Measurements from ENCODE around the gene CDHR3. TPM values are rescaled to one million over a fixed set of nuclear protein-coding genes. Genes with fewer than 3 reads are reported as not detected.

CDHR3 gene
- polyA plus RNA-seq, 2 of the 4 experiments (the other 2 are of a cell fraction), result 4.0 to 4.5 TPM

- H3K27ac ChIP-seq, result no peak overlapping the region
- 20% methylated on average over 4 of the region's 4 CpGs for WGBS (ENCODE audit: missing lambda C conversion rate)
- no peak for TF ChIP-seq HES2 (IDR thresholded peaks at IDR 0.05)
- TF ChIP-seq ATOH8 (CRISPR knock-in tag; IDR thresholded peaks at IDR 0.05; ENCODE audit: low read depth), result no peak
- no peak for TF ChIP-seq BHLHE40 (IDR thresholded peaks at IDR 0.05; ENCODE audit: low read depth, low read length)
- no peak for TF ChIP-seq HDAC2 (IDR thresholded peaks at IDR 0.05)
- TF ChIP-seq PHF8 (IDR thresholded peaks at IDR 0.05; ENCODE audit: borderline replicate concordance, low read depth), result no peak
- no peak for TF ChIP-seq POLR2AphosphoS2 (conservative IDR thresholded peaks at IDR 0.05; ENCODE audit: low read length)
- no peak for TF ChIP-seq MAZ (IDR thresholded peaks at IDR 0.05; ENCODE audit: borderline replicate concordance, low read depth, low read length)
- no peak for TF ChIP-seq FOSL2 (IDR thresholded peaks at IDR 0.05)
- no peak for TF ChIP-seq FOSL2 (CRISPR knock-in tag; IDR thresholded peaks at IDR 0.05)
- TF ChIP-seq GATA3 (IDR thresholded peaks at IDR 0.05; ENCODE audit: borderline replicate concordance), result no peak
- no peak for TF ChIP-seq ESRRA (IDR thresholded peaks at IDR 0.05; ENCODE audit: borderline replicate concordance, low read length)
- TF ChIP-seq EP300 (IDR thresholded peaks at IDR 0.05), result no peak
- TF ChIP-seq CBX2 (IDR thresholded peaks at IDR 0.05; ENCODE audit: borderline replicate concordance, low read depth), result no peak
- TF ChIP-seq CBX8 (IDR thresholded peaks at IDR 0.05), result no peak
- no peaks in the 10 kb centered on the region for H3K9me3 ChIP-seq
- ChIA-PET POLR2A (no interaction called here), CTCF (interaction anchor here (0.7 to 2.2 kb wide), 5 partner anchors 12 to 320 kb away, joined by 3 to 11 read pairs (median 3); no protein-coding TSS in a partner anchor)
- ATAC-seq, result no peak
- H3K4me2 ChIP-seq, result no peak overlapping the region
- no peak for DNase-seq (ENCODE audit: low read depth in 1 of 2, low spot score in 1 of 2)
- H3K4me1 ChIP-seq, result no peaks in the 10 kb centered on the region
- H3K4me3 ChIP-seq, result no peak overlapping the region
- no peak for FAIRE-seq
These were observed 9.2 kb downstream of the CDHR3 start for GRCh38 chr7:105972276-105972675.

DNA sequence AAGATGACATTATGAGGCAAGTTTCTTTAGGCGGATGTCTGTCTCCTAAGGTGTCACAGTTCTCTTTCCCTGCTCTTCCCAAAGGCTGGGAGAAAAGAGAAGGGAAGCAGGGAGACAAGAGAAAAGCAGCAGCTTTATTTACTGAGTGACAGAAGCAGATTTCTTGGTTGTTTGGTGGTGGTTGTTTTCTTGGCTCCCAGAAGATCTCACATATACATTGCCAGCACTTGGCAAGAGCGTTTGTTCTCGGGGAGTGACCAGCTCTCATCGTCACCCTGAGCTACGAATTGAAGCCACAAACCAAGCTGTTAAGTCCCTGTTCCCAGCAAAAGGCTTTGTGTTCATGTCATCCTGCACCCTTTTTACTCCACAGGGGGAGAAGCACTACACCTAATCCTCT lies 11.4 kb downstream of the CDHR3 start:
- TF ChIP-seq RARB (CRISPR knock-in tag; IDR thresholded peaks at IDR 0.05), result no peak
- TF ChIP-seq, protein P1, sequence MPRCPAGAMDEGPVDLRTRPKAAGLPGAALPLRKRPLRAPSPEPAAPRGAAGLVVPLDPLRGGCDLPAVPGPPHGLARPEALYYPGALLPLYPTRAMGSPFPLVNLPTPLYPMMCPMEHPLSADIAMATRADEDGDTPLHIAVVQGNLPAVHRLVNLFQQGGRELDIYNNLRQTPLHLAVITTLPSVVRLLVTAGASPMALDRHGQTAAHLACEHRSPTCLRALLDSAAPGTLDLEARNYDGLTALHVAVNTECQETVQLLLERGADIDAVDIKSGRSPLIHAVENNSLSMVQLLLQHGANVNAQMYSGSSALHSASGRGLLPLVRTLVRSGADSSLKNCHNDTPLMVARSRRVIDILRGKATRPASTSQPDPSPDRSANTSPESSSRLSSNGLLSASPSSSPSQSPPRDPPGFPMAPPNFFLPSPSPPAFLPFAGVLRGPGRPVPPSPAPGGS (IDR thresholded peaks at IDR 0.05), result no peak
- no peak for TF ChIP-seq POLR2A (IDR thresholded peaks at IDR 0.05; ENCODE audit: low read length)
- no peak for TF ChIP-seq RNF2 (IDR thresholded peaks at IDR 0.05; ENCODE audit: borderline replicate concordance, low read depth)
- TF ChIP-seq HES2 (IDR thresholded peaks at IDR 0.05), result no peak
- no peak for TF ChIP-seq ATOH8 (CRISPR knock-in tag; IDR thresholded peaks at IDR 0.05; ENCODE audit: low read depth)
- TF ChIP-seq MAZ (IDR thresholded peaks at IDR 0.05; ENCODE audit: borderline replicate concordance, low read depth, low read length), result no peak
- no peak for TF ChIP-seq HOXB13 (CRISPR knock-in tag; IDR thresholded peaks at IDR 0.05; ENCODE audit: low read depth)
- no peak for TF ChIP-seq BHLHE40 (IDR thresholded peaks at IDR 0.05; ENCODE audit: low read depth, low read length)
- TF ChIP-seq NFE2L2 (conservative IDR thresholded peaks at IDR 0.05; ENCODE audit: low read length), result no peak
- no peak for TF ChIP-seq PHF8 (IDR thresholded peaks at IDR 0.05; ENCODE audit: borderline replicate concordance, low read depth)
- no peak for TF ChIP-seq POLR2AphosphoS2 (conservative IDR thresholded peaks at IDR 0.05; ENCODE audit: low read length)
- TF ChIP-seq RAD21 (conservative IDR thresholded peaks at IDR 0.05 in 1 of 2, IDR thresholded peaks at IDR 0.05 in 1 of 2), result no peak
- no peak for TF ChIP-seq HOXB5 (CRISPR knock-in tag; IDR thresholded peaks at IDR 0.05)
- TF ChIP-seq MAFK (IDR thresholded peaks at IDR 0.05; ENCODE audit: partially characterized antibody), result no peak
- TF ChIP-seq, protein P2, sequence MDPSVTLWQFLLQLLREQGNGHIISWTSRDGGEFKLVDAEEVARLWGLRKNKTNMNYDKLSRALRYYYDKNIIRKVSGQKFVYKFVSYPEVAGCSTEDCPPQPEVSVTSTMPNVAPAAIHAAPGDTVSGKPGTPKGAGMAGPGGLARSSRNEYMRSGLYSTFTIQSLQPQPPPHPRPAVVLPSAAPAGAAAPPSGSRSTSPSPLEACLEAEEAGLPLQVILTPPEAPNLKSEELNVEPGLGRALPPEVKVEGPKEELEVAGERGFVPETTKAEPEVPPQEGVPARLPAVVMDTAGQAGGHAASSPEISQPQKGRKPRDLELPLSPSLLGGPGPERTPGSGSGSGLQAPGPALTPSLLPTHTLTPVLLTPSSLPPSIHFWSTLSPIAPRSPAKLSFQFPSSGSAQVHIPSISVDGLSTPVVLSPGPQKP (IDR thresholded peaks at IDR 0.05; ENCODE audit: low read depth, low read length), result no peak
- no peak for TF ChIP-seq CHD2 (IDR thresholded peaks at IDR 0.05; ENCODE audit: low read length, partially characterized antibody)
- H3K4me1 ChIP-seq, result no peaks in the 10 kb centered on the region
- ATAC-seq, result no peak
- FAIRE-seq, result no peak
- no peaks in the 10 kb centered on the region for H3K9me3 ChIP-seq
- ChIA-PET CTCF (interaction anchor here (0.8 to 0.9 kb wide), 2 partner anchors 10 to 214 kb away, joined by 3 read pairs; no protein-coding TSS in a partner anchor), POLR2A (no interaction called here)
- H3K27ac ChIP-seq, result no peak overlapping the region
- no peak overlapping the region for H3K4me3 ChIP-seq
- DNase-seq (ENCODE audit: low read depth in 1 of 2, low spot score in 1 of 2), result no peak
- no peak overlapping the region for H3K4me2 ChIP-seq
- 54% methylated on average over 5 of the region's 5 CpGs for WGBS (ENCODE audit: missing lambda C conversion rate)
